Measurements from ENCODE around the gene INTS11.

The INTS11 gene

GRCh38 chr1:1357871-1358432 lies 33.5 kb upstream of the INTS11 start:
- peak; percentile 20 for DNase-seq

DNA sequence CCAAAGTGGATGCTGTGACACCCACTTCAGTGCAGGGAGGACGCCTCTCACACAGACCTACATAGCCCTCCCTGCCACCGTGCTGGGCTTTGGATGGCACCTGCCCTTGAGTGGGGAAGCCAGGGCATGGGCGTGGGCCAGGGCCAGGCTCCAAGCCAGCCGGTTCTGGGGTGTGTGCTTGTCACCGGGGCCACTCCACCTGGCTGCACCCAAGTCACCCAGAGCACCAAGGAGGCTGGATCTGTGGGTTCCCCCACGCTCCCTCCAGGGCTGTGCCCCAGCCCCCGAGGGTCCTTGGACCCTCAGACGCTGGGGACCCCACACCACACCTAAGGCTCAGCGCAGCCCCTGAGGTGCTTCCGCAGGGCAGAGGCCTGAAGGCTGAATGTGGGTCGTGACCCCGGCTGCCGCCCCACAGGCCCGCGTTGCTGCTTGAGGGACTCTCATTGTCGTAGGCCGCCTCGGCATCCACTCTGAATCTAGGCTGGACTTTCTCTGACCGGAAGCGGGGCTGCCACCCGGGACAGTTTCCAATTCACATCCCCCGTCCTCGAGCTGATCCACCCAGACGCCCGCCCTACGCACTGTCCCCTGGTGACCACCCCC lies 32.4 kb upstream of the INTS11 start:
- peak; percentile 19 for DNase-seq

DNA sequence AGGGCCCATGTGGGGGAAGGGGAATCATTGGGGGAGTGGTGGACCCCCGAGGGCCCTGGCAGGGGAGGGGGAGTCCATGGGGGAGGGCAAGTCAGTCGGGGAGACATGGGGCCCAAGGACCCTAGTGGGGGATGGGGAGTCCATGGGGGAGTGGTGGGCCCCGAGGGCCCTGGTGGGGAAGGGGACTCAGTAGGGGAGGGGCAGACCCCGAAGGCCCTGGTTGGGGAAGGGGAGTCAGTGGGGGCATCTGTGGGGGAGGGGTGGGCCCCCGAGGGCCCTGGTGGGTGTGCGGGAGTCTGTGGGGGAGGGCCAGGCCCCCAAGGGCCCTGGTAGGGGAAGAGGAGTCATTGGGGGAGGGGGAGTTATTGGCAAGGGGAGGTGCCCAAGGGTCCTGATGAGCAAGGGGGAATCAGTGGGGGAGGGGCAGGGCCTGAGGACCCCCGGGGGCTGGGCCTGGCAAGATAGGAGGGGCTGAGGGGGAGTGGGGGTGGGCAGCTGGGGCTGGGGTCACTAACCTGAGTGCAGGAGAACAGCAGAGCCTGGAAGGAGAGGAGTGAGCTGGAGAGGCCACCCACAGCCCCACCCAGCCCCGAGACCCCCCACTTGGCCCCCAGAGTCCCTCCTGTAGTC lies 31.8 kb upstream of the INTS11 start:
- DNase-seq, result peak; percentile 20

DNA sequence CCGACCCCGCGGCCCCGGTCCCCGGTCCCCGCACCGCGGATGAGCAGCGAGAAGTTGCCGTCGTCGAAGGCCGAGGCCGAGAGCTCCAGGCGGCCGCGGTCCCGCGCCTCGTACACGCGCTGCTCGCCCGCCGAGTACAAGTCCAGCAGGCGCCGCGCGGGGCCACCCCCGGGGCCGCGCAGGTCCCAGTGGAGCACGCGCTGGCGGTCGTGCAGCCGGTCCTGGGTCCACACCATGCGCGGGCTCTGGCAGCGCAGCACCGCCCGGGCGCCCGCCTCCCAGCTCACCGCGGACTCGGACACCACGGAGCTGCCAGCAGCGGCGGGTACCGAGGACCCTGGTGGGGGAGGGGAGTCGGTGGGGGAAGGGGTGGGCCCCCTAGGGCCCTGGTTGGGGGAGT lies 31.0 kb upstream of the INTS11 start:
- DNase-seq, result peak; percentile 85

- DNase-seq, result peak; percentile 17
Measured at GRCh38 chr1:1354271-1355247, 30.1 kb upstream of the INTS11 start.

DNA sequence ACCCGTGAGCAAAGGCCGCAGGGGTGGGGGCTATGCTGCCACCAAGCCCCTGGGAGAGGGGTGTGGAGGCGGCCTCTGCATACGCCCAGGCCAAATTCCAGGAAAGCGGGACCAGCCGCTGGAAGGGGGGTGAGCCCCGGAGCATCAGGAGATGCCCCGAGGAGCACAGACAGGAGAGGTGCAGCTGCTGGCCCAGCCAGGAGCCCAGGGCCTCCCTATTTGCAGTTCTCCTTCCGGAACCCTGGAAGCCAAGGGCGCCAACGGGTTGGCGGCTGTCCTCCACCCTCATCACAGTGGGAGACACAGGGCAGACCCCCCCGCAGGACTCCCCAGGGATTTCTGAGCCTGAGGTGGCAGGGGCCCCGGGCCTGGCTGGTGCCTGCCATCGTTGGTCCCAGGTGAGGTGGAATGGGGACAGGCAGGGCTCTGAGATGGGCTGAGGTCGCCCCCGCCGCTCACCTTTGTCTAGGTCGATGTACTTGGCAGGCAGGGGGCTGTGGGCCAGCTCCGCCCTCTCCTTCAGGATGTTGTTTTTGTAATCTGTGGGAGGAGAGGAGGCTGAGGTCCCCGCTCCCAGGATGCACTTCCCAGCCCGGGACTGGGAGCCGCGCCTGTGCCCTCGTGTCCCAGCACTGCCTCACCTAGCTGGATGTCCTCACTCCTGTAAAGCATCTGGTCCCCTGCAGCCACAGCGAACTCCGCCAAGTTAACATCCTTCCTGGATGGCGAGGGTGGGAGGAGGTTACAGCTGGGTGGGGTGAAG lies 29.1 kb upstream of the INTS11 start:
- peak; percentile 37 for DNase-seq

GRCh38 chr1:1352786-1353388 lies 28.4 kb upstream of the INTS11 start:
- DNase-seq, result no peak

DNA sequence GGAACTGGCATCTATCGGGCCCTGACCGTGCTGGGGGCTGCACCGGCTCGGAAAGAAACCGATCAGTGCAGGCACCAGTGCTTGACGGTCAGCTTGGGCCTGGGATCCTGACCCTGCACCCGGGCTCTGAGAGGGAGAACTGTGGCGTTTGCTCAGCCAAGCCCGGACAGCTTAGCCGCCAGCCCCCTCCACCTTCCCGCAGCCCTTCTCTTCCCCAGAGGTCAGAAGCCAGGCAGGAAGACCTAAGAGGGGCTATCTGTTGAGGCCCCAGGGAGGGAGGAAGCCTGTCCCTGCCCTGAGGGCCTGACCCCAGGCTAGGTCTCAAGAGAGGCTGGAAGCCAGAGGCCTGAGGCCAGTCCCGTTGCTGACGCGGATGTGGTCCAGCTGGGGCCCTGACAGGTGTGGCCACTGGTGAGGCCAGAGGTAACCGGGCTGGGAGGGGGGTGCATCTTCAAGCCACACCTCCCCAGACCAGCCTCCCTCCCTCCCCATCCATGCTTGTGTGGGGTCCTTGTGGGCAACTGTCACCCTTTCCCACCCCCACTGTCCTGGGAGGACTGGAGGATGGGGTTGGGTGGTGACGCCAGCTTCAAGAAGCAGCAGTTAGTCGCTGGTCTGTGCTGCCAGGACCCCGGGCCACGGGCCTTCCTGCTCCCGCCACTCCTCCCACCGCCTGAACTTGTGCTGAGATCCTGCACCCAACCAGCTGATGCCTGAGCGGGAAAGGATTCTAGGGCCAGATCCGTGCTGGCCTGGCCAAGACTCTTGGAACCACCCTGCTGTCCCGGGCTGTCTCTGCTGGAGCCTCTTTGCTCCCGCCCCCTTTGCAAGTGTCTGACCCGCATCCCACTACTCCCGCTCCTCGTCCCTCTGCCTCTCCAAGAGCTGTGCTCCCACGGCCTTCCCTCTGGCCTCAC lies 27.3 kb upstream of the INTS11 start:
- DNase-seq, result no peak

GRCh38 chr1:1349256-1350012 lies 25.0 kb upstream of the INTS11 start, which contains the start of gene DVL1:
TSS of gene DVL1 (minus strand) at chr1:1349418. CDS start at chr1:1349065, 353 bp downstream.
- DNase-seq, result peak; percentile 95

DNA sequence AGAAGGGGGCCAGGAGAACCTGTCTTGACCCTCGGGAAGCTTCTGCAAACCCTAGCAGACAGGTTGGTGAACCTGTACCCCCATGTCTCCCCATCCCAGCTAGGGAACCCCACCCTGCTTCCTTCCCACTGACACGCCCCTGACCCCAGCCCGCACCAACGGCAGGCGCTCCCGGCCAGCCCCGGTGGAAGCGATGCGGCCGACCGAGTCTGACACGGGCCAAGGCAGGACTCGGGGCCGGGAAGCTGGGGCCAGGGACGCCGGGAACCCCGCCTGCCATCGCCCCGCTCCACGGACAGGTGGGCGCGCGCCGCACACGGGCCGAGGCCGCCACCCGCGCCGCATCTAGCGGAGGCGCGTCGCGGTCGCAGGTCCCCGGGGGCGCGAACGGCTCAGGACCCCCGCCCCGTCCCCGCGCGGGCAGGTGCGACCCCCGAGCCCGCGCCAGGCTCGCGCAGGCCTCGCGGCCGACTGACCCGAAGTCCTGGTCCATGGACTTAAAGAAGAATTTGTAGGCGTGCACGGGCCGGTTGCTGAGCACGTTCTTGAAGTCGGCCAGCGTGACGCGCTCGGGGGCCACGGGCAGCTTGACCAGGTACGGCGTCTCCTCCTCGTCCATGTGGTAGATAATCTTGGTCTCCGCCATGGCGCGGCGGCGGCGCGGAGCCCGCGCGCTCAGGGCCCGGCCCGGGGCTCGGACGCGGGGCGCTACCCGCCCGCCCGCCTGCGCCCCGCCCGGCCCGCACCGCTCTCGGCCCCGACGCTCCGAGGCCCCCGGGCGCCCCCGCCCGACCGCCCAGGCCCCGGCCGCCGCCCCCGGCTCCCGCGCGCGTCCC lies 24.2 kb upstream of the INTS11 start:
- no peak for DNase-seq

GRCh38 chr1:1347663-1348419 lies 23.4 kb upstream of the INTS11 start:
- DNase-seq, result peak; percentile 72

- no peak for DNase-seq
Measured at GRCh38 chr1:1347026-1347595, 22.7 kb upstream of the INTS11 start.

DNA sequence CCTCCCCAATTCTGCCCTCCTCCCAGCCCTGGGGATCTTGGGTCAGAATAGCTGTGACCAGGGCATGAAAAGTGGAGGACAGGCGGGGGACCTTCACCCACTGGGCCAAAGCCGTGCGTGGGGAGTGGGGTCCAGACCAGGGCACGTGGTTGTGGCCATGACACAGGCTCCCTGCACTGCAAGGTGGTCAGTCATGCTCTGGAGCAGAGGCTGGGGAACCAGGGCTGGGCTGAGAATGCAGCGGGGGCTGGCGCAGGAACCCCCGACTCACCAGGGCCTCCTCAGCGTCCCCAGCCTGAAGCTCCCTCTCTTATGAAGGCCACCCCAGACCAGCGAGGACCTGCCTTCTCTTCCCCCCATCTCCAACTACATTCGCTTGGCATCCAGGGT lies 22.0 kb upstream of the INTS11 start:
- DNase-seq, result no peak

- DNase-seq, result no peak
Measured at GRCh38 chr1:1345860-1346500, 21.5 kb upstream of the INTS11 start.

- no peak for DNase-seq
Measured at GRCh38 chr1:1345384-1345783, 20.9 kb upstream of the INTS11 start.

GRCh38 chr1:1344655-1345361 lies 20.3 kb upstream of the INTS11 start:
- peak; percentile 97 for DNase-seq

Data from 8988T (cell line).